GM12878 (cell line): ENCODE data around the gene ZNF80. TPM values are rescaled to one million over a fixed set of nuclear protein-coding genes. Genes with fewer than 3 reads are reported as not detected.
A peak's percentile ranks its signal among the peaks of the same experiment; 100 is the strongest.

ENCODE experiments used
- ATAC-seq: fragments of 200-7000 bp; cut with Tn5 transposase; 3 replicates; pipeline ENCODE4 v1.9.1; 2020; ENCODE audit warnings: mild to moderate bottlenecking, moderate library complexity
- BruUV-seq: library from RNA; stranded (reverse); fragments of 400-500 nt; replicated peaks from 2 replicates; lab custom pipeline; 2021; lab: Mats Ljungman, UMichigan
- CTCF ChIA-PET: fragments of 300-600 bp; sonication (Branson Sonifier 250); formaldehyde crosslinking; extraction: SDS; loops from one replicate; lab custom pipeline; 2021; ENCODE audit warnings: inconsistent platforms; lab: Yijun Ruan, JAX
- POLR2A ChIA-PET: fragments of 350-600 bp; formaldehyde crosslinking; extraction: SDS; loops from one replicate; lab custom pipeline; 2021; ENCODE audit warnings: inconsistent platforms; lab: Charles Lee
- RAD21 ChIA-PET: fragments of 300-600 bp; sonication (Branson Sonifier 250); formaldehyde crosslinking; loops from one replicate; lab custom pipeline; 2023; ENCODE audit warnings: antibody characterized with exemption; ENCODE audit not compliant: unreplicated experiment; lab: Charles Lee
- SMC1A ChIA-PET: fragments of 300-600 bp; sonication (Branson Sonifier 250); formaldehyde crosslinking; loops from one replicate; lab custom pipeline; 2023; ENCODE audit not compliant: unreplicated experiment, uncharacterized antibody; lab: Charles Lee
- DNase-seq: peaks from one replicate; pipeline ENCODE4 v3.0.0-alpha.2; 2011; ENCODE audit warnings: low read depth, low spot score
- FAIRE-seq: peaks from 3 replicates; lab custom pipeline; 2011; peaks lifted over from hg19 to GRCh38; lab: Jason Lieb, UNC
- H2AFZ ChIP-seq: 2 replicates; pipeline ENCODE4 v1.6.0; 2011; ENCODE audit warnings: low read depth, low read length, control low read depth; ENCODE audit not compliant: control insufficient read depth
- H3K27ac ChIP-seq: 2 replicates; pipeline ENCODE4 v1.5.1; 2011; ENCODE audit warnings: control low read depth; ENCODE audit not compliant: control insufficient read depth, insufficient read depth
- H3K27me3 ChIP-seq, 2 experiments: replicated peaks in 1 of 2; 2 replicates each; pipeline versions ENCODE4 v1.6.0 to v1.6.1; 2011; ENCODE audit warnings: low read length in 1 of 2; ENCODE audit not compliant: control insufficient read depth in 2 of 2, insufficient read depth in 2 of 2
- H3K36me3 ChIP-seq, 2 experiments: 2 replicates each; pipeline ENCODE4 v1.5.1; 2011; ENCODE audit warnings: low read length in 1 of 2; ENCODE audit not compliant: control insufficient read depth in 2 of 2, insufficient read depth in 2 of 2
- H3K4me1 ChIP-seq: 2 replicates; pipeline ENCODE4 v1.6.1; 2011; ENCODE audit warnings: mild to moderate bottlenecking, low read length, moderate library complexity, mixed read lengths; ENCODE audit not compliant: control insufficient read depth, insufficient read depth
- H3K4me2 ChIP-seq: 2 replicates; pipeline ENCODE4 v1.6.0; 2011; ENCODE audit warnings: control low read depth; ENCODE audit not compliant: control insufficient read depth, insufficient read depth
- H3K4me3 ChIP-seq: fragments of 200-600 bp; sonication (generic); 2 replicates; pipeline ENCODE4 v1.5.1; 2016
- H3K79me2 ChIP-seq: 2 replicates; pipeline ENCODE4 v1.6.0; 2011; ENCODE audit warnings: low read length; ENCODE audit not compliant: control insufficient read depth, insufficient read depth
- H3K9ac ChIP-seq: 2 replicates; pipeline ENCODE4 v1.8.0; 2011; ENCODE audit warnings: low read length, control low read depth, mixed read lengths; ENCODE audit not compliant: control insufficient read depth, insufficient read depth
- H3K9me3 ChIP-seq: replicated peaks from 3 replicates; pipeline ENCODE4 v1.5.1; 2011; ENCODE audit warnings: mild to moderate bottlenecking, low read length; ENCODE audit not compliant: control insufficient read depth, insufficient read depth
- H4K20me1 ChIP-seq: 2 replicates; pipeline ENCODE4 v1.6.0; 2011; ENCODE audit not compliant: control insufficient read depth, insufficient read depth
- EP300 ChIP-seq, 2 experiments: fragments of 150-350 bp in 1 of 2; IDR thresholded peaks; 2 replicates each; pipeline ENCODE4 v1.6.1; 2011 to 2012; ENCODE audit warnings: low read depth in 2 of 2, low read length in 2 of 2, borderline replicate concordance in 1 of 2, improper control_type of control experiment in 1 of 2, inconsistent platforms in 1 of 2; ENCODE audit not compliant: control insufficient read depth in 1 of 2
- NKRF ChIP-seq: fragments of 450-650 bp; conservative IDR thresholded peaks from 2 replicates; pipeline ENCODE4 v1.6.1; 2017; ENCODE audit warnings: mild to moderate bottlenecking, moderate library complexity
- WGBS: methylation state at CpG from one replicate; pipeline ENCODE4 v1.1.6; 2016; ENCODE audit warnings: low lambda C conversion rate; ENCODE audit not compliant: insufficient replicate concordance, insufficient coverage; ENCODE audit errors: missing lambda C conversion rate; 5-methylcytosine and 5-hydroxymethylcytosine counted together
- in situ Hi-C: fragments of 300-500 bp; cut with MboI; formaldehyde crosslinking; loops from 9 replicates; pipeline ENCODE4 v1.14.3; 2018; ENCODE audit warnings: mixed read lengths
- intact Hi-C: fragments of 100-400 bp; cut with micrococcal nuclease; formaldehyde crosslinking; loops from one replicate; pipeline ENCODE4 v1.14.2; 2022; ENCODE audit not compliant: unreplicated experiment
- polyA plus RNA-seq, 11 experiments: library from polyadenylated mRNA; depleted of rRNA in 4 of 11; unstranded in 6 of 11; stranded (reverse) in 5 of 11; fragments of >200 nt; fragmentation: Nextera tagmentation in 4 of 11; fragmentation: Illumina TruSeq in 1 of 11; extraction: Ambion mirVana in 4 of 11; extraction: Trizol in 1 of 11; gene quantifications; 1 replicate in 1 of 11; 2 replicates in 10 of 11; pipeline versions ENCODE4 v1.2.1 to v1.2.3, GENCODE V29; 2011 to 2016; ENCODE audit warnings: inconsistent platforms in 2 of 11, missing spikeins in 2 of 11, low read depth in 1 of 11
- total RNA-seq, 4 experiments: library from RNA; depleted of rRNA in 3 of 4; stranded (reverse); fragments of >200 nt in 3 of 4; fragmentation: Illumina TruSeq in 1 of 4; extraction: Trizol in 1 of 4; gene quantifications; 2 replicates each; pipeline versions ENCODE4 v1.2.1 to v1.2.3, GENCODE V29; 2013 to 2021

ZNF80 gene
- total and polyA plus RNA-seq, 10 of the 15 experiments (the other 5 are each of a cell fraction or from before 2014, with no cell fraction given) = not detected

- no peak for TF ChIP-seq NKRF
- TF ChIP-seq, all 136 proteins: peak for 4
These were observed 24.1 kb downstream of the ZNF80 start (continued) for GRCh38 chr3:114213292-114213626.

GRCh38 chr3:114212646-114213045 is 24.7 kb downstream of the ZNF80 start:
- H3K4me3 ChIP-seq = no peak overlapping the region
- BruUV-seq = no TSS peak
- TF ChIP-seq EP300 (IDR thresholded peaks at IDR 0.05; ENCODE audit: borderline replicate concordance in 1 of 2, control insufficient read depth in 1 of 2, low read depth in 2 of 2, low read length in 2 of 2) = no peak

More at GRCh38 chr3:114212646-114213045, 24.7 kb downstream of the ZNF80 start:
- intact Hi-C loops = loop anchor here (2.0 to 10.0 kb wide), 2 partner anchors 60 to 468 kb away; partner anchors contain the start of genes ATP6V1A and NAA50
- H3K27ac ChIP-seq = no peak overlapping the region
- WGBS = 92% methylated on average over 4 of the region's 4 CpGs
- no peaks in the 10 kb centered on the region for H3K79me2 ChIP-seq
- ChIA-PET RAD21 (interaction anchor here (1.1 to 2.6 kb wide), 9 partner anchors 8 to 206 kb away, joined by 3 to 29 read pairs (median 5); no protein-coding TSS in a partner anchor), CTCF (interaction anchor here (0.6 to 2.5 kb wide), 8 partner anchors 52 to 171 kb away, joined by 3 to 22 read pairs (median 5); partner anchors contain the start of gene TIGIT), SMC1A (interaction anchor here (1.0 to 2.6 kb wide), 8 partner anchors 9 to 169 kb away, joined by 3 to 18 read pairs (median 4); no protein-coding TSS in a partner anchor), POLR2A (interaction anchor here (0.8 to 1.6 kb wide), 3 partner anchors 46 to 95 kb away, joined by 3 to 21 read pairs (median 3); no protein-coding TSS in a partner anchor)
- DNase-seq (no peak), FAIRE-seq (no peak), ATAC-seq (no peak)
- H3K27me3 ChIP-seq = no peaks in the 10 kb centered on the region; a peak in 1 of 4 replicates
- no peak overlapping the region for H3K9ac ChIP-seq
- no peaks in the 10 kb centered on the region for H3K36me3 ChIP-seq
- H3K9me3 ChIP-seq = no peaks in the 10 kb centered on the region; the same call in 2 of the 3 replicates
- peaks cover 26% of the 10 kb centered on the region for H3K4me1 ChIP-seq
- H4K20me1 ChIP-seq = no peaks in the 10 kb centered on the region
- in situ Hi-C loops = no loop called here
- peak overlapping the region; percentile 89; the same call in 1 of the 2 replicates for H3K4me2 ChIP-seq
- H2AFZ ChIP-seq = no peak overlapping the region
